Superior temporal gyrus (tissue), 1 donor: ENCODE data around the gene LMF1.

Experiments used
- DNase-seq: peaks from one replicate; pipeline ENCODE4 v3.0.0-alpha.2; 2016; ENCODE audit errors: extremely low spot score

The LMF1 gene

GRCh38 chr16:813916-814412 lies 156.8 kb downstream of the LMF1 start:
- DNase-seq, result no peak

- peak; percentile 73 for DNase-seq
Measured at GRCh38 chr16:813204-813915, 157.4 kb downstream of the LMF1 start.

- DNase-seq, result no peak
Measured at GRCh38 chr16:808085-808386, 162.7 kb downstream of the LMF1 start.

- DNase-seq, result peak; percentile 92
Measured at GRCh38 chr16:807347-808084, 163.3 kb downstream of the LMF1 start.

GRCh38 chr16:805474-805873 lies 165.3 kb downstream of the LMF1 start:
- DNase-seq, result no peak

- DNase-seq, result no peak
Measured at GRCh38 chr16:804193-805048, 166.4 kb downstream of the LMF1 start.

GRCh38 chr16:803754-804080 lies 167.1 kb downstream of the LMF1 start:
- no peak for DNase-seq
